GM23248 (cell line): ENCODE results near the gene PACSIN1. TPM values are rescaled to one million over a fixed set of nuclear protein-coding genes. Genes with fewer than 3 reads are reported as not detected.

Experiments used
- DNase-seq: peaks from one replicate; pipeline ENCODE4 v3.0.0-alpha.2; 2015
- H2AFZ ChIP-seq: fragments of 200-600 bp; sonication (generic); 2 replicates; pipeline ENCODE4 v1.6.1; 2016; ENCODE audit warnings: antibody characterized with exemption
- H3F3A ChIP-seq: fragments of 200-600 bp; sonication (generic); 2 replicates; pipeline ENCODE4 v1.6.1; 2016; ENCODE audit warnings: mild to moderate bottlenecking, antibody characterized with exemption, mixed run types; ENCODE audit not compliant: insufficient read depth
- H3K27ac ChIP-seq: fragments of 200-600 bp; sonication (generic); 2 replicates; pipeline ENCODE4 v1.5.1; 2016; ENCODE audit warnings: mild to moderate bottlenecking
- H3K27me3 ChIP-seq: fragments of 200-600 bp; sonication (generic); replicated peaks from 2 replicates; pipeline ENCODE4 v1.6.1; 2016; ENCODE audit warnings: mild to moderate bottlenecking; ENCODE audit not compliant: insufficient read depth
- H3K36me3 ChIP-seq: fragments of 200-600 bp; sonication (generic); 2 replicates; pipeline ENCODE4 v1.6.1; 2016; ENCODE audit warnings: low read depth, mild to moderate bottlenecking
- H3K4me1 ChIP-seq: fragments of 200-600 bp; sonication (generic); 2 replicates; pipeline ENCODE4 v1.6.1; 2016; ENCODE audit warnings: mild to moderate bottlenecking; ENCODE audit not compliant: insufficient read depth
- H3K4me2 ChIP-seq: fragments of 200-600 bp; sonication (generic); one replicate; pipeline ENCODE4 v1.6.1; 2016; ENCODE audit warnings: mild to moderate bottlenecking; ENCODE audit not compliant: unreplicated experiment
- H3K4me3 ChIP-seq: fragments of 200-600 bp; sonication (generic); 2 replicates; pipeline ENCODE4 v1.5.1; 2016; ENCODE audit warnings: mild to moderate bottlenecking
- H3K79me2 ChIP-seq: fragments of 200-600 bp; sonication (generic); 2 replicates; pipeline ENCODE4 v1.6.1; 2016; ENCODE audit warnings: mild to moderate bottlenecking; ENCODE audit not compliant: insufficient read depth
- H3K9ac ChIP-seq: fragments of 200-600 bp; sonication (generic); 2 replicates; pipeline ENCODE4 v1.6.1; 2016; ENCODE audit warnings: mild to moderate bottlenecking
- H3K9me2 ChIP-seq: fragments of 200-600 bp; sonication (generic); 2 replicates; pipeline ENCODE4 v1.6.1; 2016; ENCODE audit warnings: mixed run types, mild to moderate bottlenecking, moderate library complexity; ENCODE audit not compliant: insufficient read depth
- H3K9me3 ChIP-seq: fragments of 200-600 bp; sonication (generic); one replicate; pipeline ENCODE4 v1.6.1; 2017; ENCODE audit warnings: low read depth
- H4K20me1 ChIP-seq: fragments of 200-600 bp; sonication (generic); 2 replicates; pipeline ENCODE4 v1.6.0; 2016; ENCODE audit not compliant: insufficient read depth
- EZH2 ChIP-seq: fragments of 200-600 bp; sonication (generic); IDR thresholded peaks from 2 replicates; pipeline ENCODE4 v1.6.1; 2018; ENCODE audit warnings: antibody characterized with exemption, mild to moderate bottlenecking; ENCODE audit not compliant: insufficient read depth, poor library complexity, severe bottlenecking
- EZH2phosphoT487 ChIP-seq: fragments of 200-600 bp; sonication (generic); IDR thresholded peaks from 2 replicates; pipeline ENCODE4 v1.6.1; 2018; ENCODE audit warnings: antibody characterized with exemption, moderate library complexity, mild to moderate bottlenecking, low read depth; ENCODE audit not compliant: insufficient read depth
- WGBS, 2 experiments: methylation state at CpG; one replicate each; pipeline ENCODE4 v1.1.6; 2015 to 2017; ENCODE audit warnings: low lambda C conversion rate in 2 of 2, low coverage in 1 of 2; ENCODE audit errors: missing lambda C conversion rate in 2 of 2; 5-methylcytosine and 5-hydroxymethylcytosine counted together
- in situ Hi-C: fragments of 300-500 bp; cut with MboI; formaldehyde crosslinking; loops from 2 replicates; pipeline ENCODE4 v1.15.0; 2020
- polyA plus RNA-seq: library from polyadenylated mRNA; unstranded; fragments of >200 nt; fragmentation: Nextera tagmentation; extraction: Ambion mirVana; gene quantifications from 2 replicates; pipeline ENCODE4 v1.2.1, GENCODE V29; 2016
- total RNA-seq: library from RNA; depleted of rRNA; stranded (reverse); fragments of >200 nt; shearing (Covaris generic); gene quantifications from 2 replicates; pipeline ENCODE4 v1.2.3, GENCODE V29; 2014

PACSIN1 gene
- total and polyA plus RNA-seq, 2 experiments from 2014 or later: not detected

DNA sequence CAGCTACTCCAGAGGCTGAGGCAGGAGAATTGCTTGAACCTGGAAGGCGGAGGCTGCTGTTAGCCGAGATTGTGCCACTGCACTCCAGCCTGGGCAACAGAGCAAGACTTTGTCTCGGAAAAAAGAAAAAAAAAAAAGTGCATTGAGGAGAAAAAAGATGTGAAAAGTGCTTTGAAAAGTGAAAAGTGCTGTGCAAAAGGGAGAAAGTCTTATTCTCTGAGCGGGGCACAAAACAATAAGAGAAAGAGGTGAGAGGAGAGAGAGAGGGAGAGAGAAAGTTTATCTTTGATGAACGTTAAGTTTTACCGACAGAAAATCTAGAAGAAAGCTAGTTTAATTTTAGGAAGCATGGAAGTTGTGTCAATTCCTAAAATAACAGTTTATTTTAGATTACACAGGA lies 3.9 kb upstream of the PACSIN1 start:
- TF ChIP-seq EZH2 (no peak), EZH2phosphoT487 (no peak)
- Histone ChIP-seq H3K4me3 (no peak overlapping the region), H4K20me1 (no peaks in the 10 kb centered on the region), H3K27me3 (peaks cover 16% of the 10 kb centered on the region), H3K36me3 (no peaks in the 10 kb centered on the region), H2AFZ (no peak overlapping the region), H3K4me1 (no peaks in the 10 kb centered on the region), H3K9me2 (no peaks in the 10 kb centered on the region), H3K4me2 (no peak overlapping the region), H3K9ac (no peak overlapping the region), H3K79me2 (no peaks in the 10 kb centered on the region), H3F3A (no peaks in the 10 kb centered on the region), H3K9me3 (no peaks in the 10 kb centered on the region), H3K27ac (no peak overlapping the region)
- in situ Hi-C loops: no loop called here
- 68 to 77% methylated on average over 5 to 6 of the region's 6 CpGs for WGBS, 2 experiments
- DNase-seq: no peak

DNA sequence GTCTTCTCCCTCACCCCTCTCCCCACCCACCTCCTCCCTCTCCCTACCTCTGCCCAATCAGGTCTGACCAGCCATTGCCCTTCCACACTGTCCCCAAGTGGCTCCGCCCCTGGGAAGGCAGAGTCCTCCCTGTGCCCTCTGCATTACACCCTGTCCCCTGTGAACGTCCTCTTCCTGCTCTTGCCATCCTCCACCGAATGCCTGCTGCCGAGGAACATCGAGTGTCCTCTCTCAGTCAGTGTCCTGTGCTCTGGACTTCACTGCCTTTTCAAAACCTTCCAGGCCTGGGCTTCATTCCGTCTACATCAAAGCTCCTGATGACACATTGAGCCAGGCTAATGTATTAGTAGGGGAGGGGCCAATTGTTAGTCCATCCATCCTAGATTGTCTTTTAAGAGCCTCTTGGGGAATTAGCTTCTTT lies 3.3 kb upstream of the PACSIN1 start:
- no peaks in the 10 kb centered on the region for H3F3A ChIP-seq
- WGBS, 2 experiments: 17 to 20% methylated on average over 6 of the region's 6 CpGs
- H2AFZ ChIP-seq: peak overlapping the region; percentile 65; the same call in 1 of the 2 replicates
- H3K36me3 ChIP-seq: no peaks in the 10 kb centered on the region
- in situ Hi-C loops: no loop called here
- H3K9ac ChIP-seq: no peak overlapping the region
- no peaks in the 10 kb centered on the region for H4K20me1 ChIP-seq
- no peak overlapping the region for H3K4me3 ChIP-seq
- peak; percentile 34 for DNase-seq
- H3K27me3 ChIP-seq: peaks cover 16% of the 10 kb centered on the region
- TF ChIP-seq EZH2phosphoT487: no peak
- no peak for TF ChIP-seq EZH2
- no peaks in the 10 kb centered on the region for H3K4me1 ChIP-seq
- H3K9me2 ChIP-seq: no peaks in the 10 kb centered on the region
- H3K4me2 ChIP-seq: no peak overlapping the region
- H3K79me2 ChIP-seq: no peaks in the 10 kb centered on the region
- no peaks in the 10 kb centered on the region for H3K9me3 ChIP-seq
- no peak overlapping the region for H3K27ac ChIP-seq

DNA sequence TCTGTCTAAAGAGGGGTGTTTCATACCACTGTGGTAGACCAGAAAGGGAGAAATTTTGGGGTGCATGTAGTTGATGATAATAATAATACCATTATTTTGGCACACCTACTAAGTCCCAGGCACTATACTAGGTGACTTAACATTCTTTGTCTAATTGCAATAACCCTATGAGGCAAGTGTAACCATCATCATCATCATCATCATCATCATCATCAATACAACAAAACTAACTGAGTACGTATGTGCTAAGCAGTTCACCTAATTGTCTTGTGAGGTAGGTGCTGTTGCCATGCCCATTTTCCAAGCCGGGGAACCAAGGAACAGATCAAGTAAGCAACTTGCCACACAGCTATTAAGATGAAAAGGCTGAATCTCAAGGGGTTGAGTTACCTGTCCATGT lies 2.6 kb upstream of the PACSIN1 start:
- Histone ChIP-seq H3K4me3 (no peak overlapping the region), H3K27ac (no peak overlapping the region), H3K4me1 (no peaks in the 10 kb centered on the region), H3K9me3 (no peaks in the 10 kb centered on the region), H3K9me2 (no peaks in the 10 kb centered on the region), H4K20me1 (no peaks in the 10 kb centered on the region), H3K36me3 (no peaks in the 10 kb centered on the region), H3K9ac (no peak overlapping the region), H3K27me3 (peaks cover 16% of the 10 kb centered on the region), H3K4me2 (no peak overlapping the region), H3K79me2 (no peaks in the 10 kb centered on the region), H3F3A (no peaks in the 10 kb centered on the region), H2AFZ (no peak overlapping the region)
- TF ChIP-seq EZH2phosphoT487 (no peak), EZH2 (no peak)
- DNase-seq: no peak
- in situ Hi-C loops: no loop called here
- 76% methylated on average over 2 of the region's 2 CpGs for WGBS, 2 experiments

DNA sequence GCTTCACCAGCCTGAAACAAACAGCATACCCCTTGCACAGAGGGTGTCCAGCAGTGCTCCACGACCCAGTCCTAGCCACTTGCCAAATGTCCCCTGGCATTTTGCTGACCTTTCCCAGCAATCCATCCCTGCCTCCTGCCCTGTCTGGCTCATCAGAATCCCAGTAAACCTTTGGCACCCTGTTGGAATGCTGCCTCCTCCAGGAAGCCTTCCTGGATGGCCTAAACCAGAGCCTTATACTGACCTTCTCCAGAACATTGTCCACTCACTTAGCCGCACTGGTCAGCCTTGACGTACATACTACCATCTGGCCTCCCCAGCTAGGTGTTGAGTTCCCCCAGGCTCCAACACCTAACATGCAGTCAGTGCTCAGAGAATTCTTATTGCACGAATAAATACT lies 2.0 kb upstream of the PACSIN1 start:
- no peak for DNase-seq
- in situ Hi-C loops: no loop called here

More for the DNA sequence above, 2.0 kb upstream of the PACSIN1 start:
- H3K9me2 ChIP-seq: no peaks in the 10 kb centered on the region
- H3K4me2 ChIP-seq: no peak overlapping the region
- no peak overlapping the region for H2AFZ ChIP-seq
- no peak overlapping the region for H3K4me3 ChIP-seq
- no peaks in the 10 kb centered on the region for H4K20me1 ChIP-seq
- WGBS, 2 experiments: 78 to 85% methylated on average over 4 of the region's 4 CpGs
- no peaks in the 10 kb centered on the region for H3K79me2 ChIP-seq
- peaks cover 16% of the 10 kb centered on the region for H3K27me3 ChIP-seq
- H3K9me3 ChIP-seq: no peaks in the 10 kb centered on the region
- H3K9ac ChIP-seq: no peak overlapping the region
- TF ChIP-seq EZH2 (no peak), EZH2phosphoT487 (no peak)
- H3K4me1 ChIP-seq: no peaks in the 10 kb centered on the region
- H3F3A ChIP-seq: no peaks in the 10 kb centered on the region
- H3K27ac ChIP-seq: no peak overlapping the region
- no peaks in the 10 kb centered on the region for H3K36me3 ChIP-seq
